ENCODE data around the gene RNF144A. TPM values are rescaled to one million over a fixed set of nuclear protein-coding genes. Genes with fewer than 3 reads are reported as not detected.

The RNF144A gene
- total and polyA plus RNA-seq, 2 donors (not counting 1 experiment from before 2014, with no cell fraction given) = 1.2 to 1.6 TPM

DNA sequence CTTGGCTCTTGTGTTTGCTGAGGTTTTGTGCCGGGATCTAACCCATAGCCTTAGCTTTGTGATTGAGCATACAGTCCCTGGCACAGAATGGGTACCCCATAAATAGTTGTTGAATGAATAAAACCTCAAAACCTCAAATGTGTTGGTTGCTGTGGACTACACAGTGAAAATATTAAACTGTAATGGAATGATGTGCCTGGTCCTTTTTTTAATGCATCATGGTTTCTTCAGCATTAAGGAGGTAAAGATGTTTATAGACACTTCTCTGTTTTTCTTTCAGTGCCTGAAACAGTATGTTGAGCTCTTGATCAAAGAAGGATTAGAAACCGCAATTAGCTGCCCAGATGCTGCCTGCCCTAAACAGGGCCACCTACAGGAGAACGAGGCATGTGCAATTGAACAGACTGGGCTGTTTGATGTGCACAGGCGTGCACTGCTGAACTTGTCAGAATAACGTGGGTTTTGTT, 97.0 kb downstream of the RNF144A start:
- TF ChIP-seq EZH2 (IDR thresholded peaks at IDR 0.05; ENCODE audit: borderline replicate concordance, insufficient read depth, low read depth, low read length, poor library complexity, severe bottlenecking) = no peak
- TF ChIP-seq, protein P1, sequence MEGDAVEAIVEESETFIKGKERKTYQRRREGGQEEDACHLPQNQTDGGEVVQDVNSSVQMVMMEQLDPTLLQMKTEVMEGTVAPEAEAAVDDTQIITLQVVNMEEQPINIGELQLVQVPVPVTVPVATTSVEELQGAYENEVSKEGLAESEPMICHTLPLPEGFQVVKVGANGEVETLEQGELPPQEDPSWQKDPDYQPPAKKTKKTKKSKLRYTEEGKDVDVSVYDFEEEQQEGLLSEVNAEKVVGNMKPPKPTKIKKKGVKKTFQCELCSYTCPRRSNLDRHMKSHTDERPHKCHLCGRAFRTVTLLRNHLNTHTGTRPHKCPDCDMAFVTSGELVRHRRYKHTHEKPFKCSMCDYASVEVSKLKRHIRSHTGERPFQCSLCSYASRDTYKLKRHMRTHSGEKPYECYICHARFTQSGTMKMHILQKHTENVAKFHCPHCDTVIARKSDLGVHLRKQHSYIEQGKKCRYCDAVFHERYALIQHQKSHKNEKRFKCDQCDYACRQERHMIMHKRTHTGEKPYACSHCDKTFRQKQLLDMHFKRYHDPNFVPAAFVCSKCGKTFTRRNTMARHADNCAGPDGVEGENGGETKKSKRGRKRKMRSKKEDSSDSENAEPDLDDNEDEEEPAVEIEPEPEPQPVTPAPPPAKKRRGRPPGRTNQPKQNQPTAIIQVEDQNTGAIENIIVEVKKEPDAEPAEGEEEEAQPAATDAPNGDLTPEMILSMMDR (IDR thresholded peaks at IDR 0.05) = peak; percentile 45
- H3K27ac Mint-ChIP-seq = no peak overlapping the region
- Histone ChIP-seq H3K27ac (ENCODE audit: low read length in 2 of 2) (no peak overlapping the region), H3K4me1 (ENCODE audit: control insufficient read depth in 2 of 2, insufficient read depth in 2 of 2, low read length in 2 of 2) (peaks cover 3 to 6% of the 10 kb centered on the region in 2 donors), H3K4me2 (replicated peaks; ENCODE audit: low read depth, low read length, poor library complexity, severe bottlenecking) (no peak overlapping the region), H3K9ac (ENCODE audit: low read length) (no peak overlapping the region), H3K4me3 (ENCODE audit: control extremely low read depth in 1 of 5, extremely low read depth in 1 of 5, insufficient read depth in 1 of 5, low read depth in 2 of 5, low read length in 4 of 5) (no peak overlapping the region), H4K20me1 (ENCODE audit: control insufficient read depth, insufficient read depth, low read length, poor library complexity, severe bottlenecking) (no peaks in the 10 kb centered on the region), H3K9me3 (ENCODE audit: control extremely low read depth in 1 of 3, control insufficient read depth in 2 of 3, insufficient read depth in 1 of 3, low read length in 2 of 3) (no peaks in the 10 kb centered on the region), H2AFZ (ENCODE audit: insufficient read depth, low read depth, low read length, poor library complexity, severe bottlenecking) (no peak overlapping the region), H3K27me3 (replicated peaks in 1 of 4; ENCODE audit: control extremely low read depth in 1 of 4, control insufficient read depth in 3 of 4, insufficient read depth in 4 of 4, low read length in 3 of 4) (peaks cover 0 to 3% (median 0%) of the 10 kb centered on the region in 4 experiments), H3K36me3 (replicated peaks in 1 of 2; ENCODE audit: control extremely low read depth in 1 of 2, control insufficient read depth in 1 of 2, extremely low read depth in 1 of 2, insufficient read depth in 2 of 2, low read length in 1 of 2) (no peaks in the 10 kb centered on the region), H3K79me2 (ENCODE audit: control insufficient read depth, insufficient read depth, low read length) (no peaks in the 10 kb centered on the region)
- no peak overlapping the region for H3K4me3 Mint-ChIP-seq
- ChIA-PET CTCF (interaction anchor here (0.7 to 2.2 kb wide), 8 partner anchors 10 to 119 kb away, joined by 3 to 8 read pairs (median 4); no protein-coding TSS in a partner anchor), POLR2A (no interaction called here)
- intact Hi-C loops (cut with micrococcal nuclease) = no loop called here
- no peaks in the 10 kb centered on the region for H3K27me3 Mint-ChIP-seq
- DNase-seq (peak; percentile 23), ATAC-seq (ENCODE audit: low read depth) (no peak)
- peaks cover 8% of the 10 kb centered on the region for H3K4me1 Mint-ChIP-seq
- no peaks in the 10 kb centered on the region for H3K9me3 Mint-ChIP-seq (ENCODE audit: insufficient read depth)
- WGBS (ENCODE audit: insufficient coverage) = 40% methylated on average over 3 of the region's 5 CpGs

DNA sequence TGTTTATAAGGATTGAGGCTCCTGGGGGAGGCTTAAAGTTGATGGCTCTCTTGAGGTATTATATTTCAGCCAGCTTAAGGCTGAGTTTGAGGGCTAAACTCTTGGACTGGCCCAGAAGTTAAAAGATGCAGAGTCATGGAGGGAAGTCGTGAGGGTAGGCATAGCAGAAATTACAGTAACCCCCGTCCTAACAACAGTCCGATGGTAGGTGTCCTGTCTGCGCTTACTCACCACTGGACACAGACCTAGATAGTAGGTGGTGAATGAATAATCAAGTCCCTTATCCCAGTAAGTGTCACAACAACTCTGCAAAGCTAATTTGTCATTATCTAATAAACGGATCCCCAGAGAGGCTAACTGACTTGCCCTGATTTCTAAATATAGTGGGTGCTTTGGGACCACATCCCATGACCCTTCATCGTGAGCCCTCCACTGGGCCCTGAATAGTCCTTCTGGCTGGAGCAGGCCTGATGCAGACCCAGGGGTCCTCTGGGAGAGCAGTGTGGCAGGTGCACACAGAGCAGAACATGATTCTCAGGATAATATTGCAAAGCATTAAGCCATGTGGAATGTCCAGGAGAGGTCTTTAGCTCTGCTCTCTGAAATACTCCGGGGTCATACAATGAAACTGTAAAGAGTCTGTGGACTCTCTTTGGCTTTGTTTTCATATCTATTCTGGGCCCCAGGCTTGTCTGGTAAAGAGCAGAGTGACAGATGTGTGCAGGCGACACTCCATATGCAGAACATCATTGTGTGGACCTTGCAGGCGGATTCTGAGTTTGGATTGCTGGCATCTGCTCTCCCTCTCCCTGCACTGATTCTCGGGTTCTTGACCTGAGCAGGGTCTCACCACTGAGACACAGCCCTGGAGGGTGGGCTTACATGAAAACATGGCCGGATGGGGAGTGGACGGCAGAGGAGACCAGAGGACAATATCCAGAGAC, 98.1 kb downstream of the RNF144A start:
- ChIA-PET POLR2A (no interaction called here), CTCF (interaction anchor here (0.7 to 2.2 kb wide), 4 partner anchors 11 to 120 kb away, joined by 3 to 8 read pairs (median 4); no protein-coding TSS in a partner anchor)
- Histone ChIP-seq H3K27me3 (replicated peaks in 1 of 4; ENCODE audit: control extremely low read depth in 1 of 4, control insufficient read depth in 3 of 4, insufficient read depth in 4 of 4, low read length in 3 of 4) (peaks cover 0 to 3% (median 0%) of the 10 kb centered on the region in 4 experiments), H4K20me1 (ENCODE audit: control insufficient read depth, insufficient read depth, low read length, poor library complexity, severe bottlenecking) (no peaks in the 10 kb centered on the region), H3K27ac (ENCODE audit: low read length in 2 of 2) (no peak overlapping the region), H3K4me1 (ENCODE audit: control insufficient read depth in 2 of 2, insufficient read depth in 2 of 2, low read length in 2 of 2) (peaks cover 3 to 6% of the 10 kb centered on the region in 2 donors), H2AFZ (ENCODE audit: insufficient read depth, low read depth, low read length, poor library complexity, severe bottlenecking) (no peak overlapping the region), H3K4me2 (replicated peaks; ENCODE audit: low read depth, low read length, poor library complexity, severe bottlenecking) (no peak overlapping the region), H3K4me3 (ENCODE audit: control extremely low read depth in 1 of 5, extremely low read depth in 1 of 5, insufficient read depth in 1 of 5, low read depth in 2 of 5, low read length in 4 of 5) (no peak overlapping the region), H3K79me2 (ENCODE audit: control insufficient read depth, insufficient read depth, low read length) (no peaks in the 10 kb centered on the region), H3K9me3 (ENCODE audit: control extremely low read depth in 1 of 3, control insufficient read depth in 2 of 3, insufficient read depth in 1 of 3, low read length in 2 of 3) (no peaks in the 10 kb centered on the region), H3K9ac (ENCODE audit: low read length) (no peak overlapping the region), H3K36me3 (replicated peaks in 1 of 2; ENCODE audit: control extremely low read depth in 1 of 2, control insufficient read depth in 1 of 2, extremely low read depth in 1 of 2, insufficient read depth in 2 of 2, low read length in 1 of 2) (no peaks in the 10 kb centered on the region)
- H3K9me3 Mint-ChIP-seq (ENCODE audit: insufficient read depth) = no peaks in the 10 kb centered on the region
- H3K4me1 Mint-ChIP-seq = peaks cover 8% of the 10 kb centered on the region
- H3K4me3 Mint-ChIP-seq = no peak overlapping the region
- no peak overlapping the region for H3K27ac Mint-ChIP-seq
- no peak for ATAC-seq (ENCODE audit: low read depth)
- H3K27me3 Mint-ChIP-seq = no peaks in the 10 kb centered on the region
- TF ChIP-seq EZH2 (IDR thresholded peaks at IDR 0.05; ENCODE audit: borderline replicate concordance, insufficient read depth, low read depth, low read length, poor library complexity, severe bottlenecking) = no peak
- TF ChIP-seq, protein P1 (IDR thresholded peaks at IDR 0.05) = no peak
- WGBS (ENCODE audit: insufficient coverage) = 93% methylated on average over 7 of the region's 12 CpGs
- intact Hi-C loops (cut with micrococcal nuclease) = no loop called here
- no peak for DNase-seq
